ENCODE measurements around the gene TRAF2. TPM values are rescaled to one million over a fixed set of nuclear protein-coding genes. Genes with fewer than 3 reads are reported as not detected.

The TRAF2 gene
- total RNA-seq (10 to 100 TPM in 1 of 2 donors, 1 to 10 TPM in 1; 7.5 to 14.9 TPM), polyA plus RNA-seq (1 to 10 TPM; 4.7 to 6.1 TPM)

GRCh38 chr9:136885950-136886578 lies at the start of gene TRAF2:
TRAF2 (plus strand) TSS chr9:136886516; CDS start chr9:136898741, 12,225 bp downstream.
- peaks cover 0 to 1% (median 0%) of the 10 kb centered on the region in 4 donors for H3K36me3 ChIP-seq (ENCODE audit: control insufficient read depth in 4 of 4, insufficient read depth in 3 of 4, low read depth in 1 of 4, low read length in 3 of 4)
- no peaks in the 10 kb centered on the region for H3K27me3 ChIP-seq (ENCODE audit: control insufficient read depth in 4 of 4, insufficient read depth in 4 of 4, low read length in 3 of 4)
- peak within 1 kb of the TSS; percentile 90 to 94 for H3K27ac ChIP-seq (ENCODE audit: low read depth in 1 of 2, low read length in 2 of 2)
- TF ChIP-seq RAD21 (IDR thresholded peaks at IDR 0.05) (no peak), SP1 (IDR thresholded peaks at IDR 0.05) (peak; percentile 100), FOXA1 (IDR thresholded peaks at IDR 0.05) (no peak), GABPA (IDR thresholded peaks at IDR 0.05 in 1 of 2, conservative IDR thresholded peaks at IDR 0.05 in 1 of 2) (peak in 1 of 2 donors; percentile 46), REST (IDR thresholded peaks at IDR 0.05) (no peak)
- H3K4me1 ChIP-seq (ENCODE audit: control insufficient read depth in 4 of 4, insufficient read depth in 4 of 4, low read length in 3 of 4) = peaks cover 16 to 36% (median 27%) of the 10 kb centered on the region in 4 donors
- no peaks in the 10 kb centered on the region for H3K9me3 ChIP-seq (ENCODE audit: control insufficient read depth in 4 of 4, low read length in 3 of 4)
- WGBS = under 1% methylated on average over 88 of the region's 88 CpGs
- DNase-seq (ENCODE audit: low spot score) = peak; percentile 99
- peak within 1 kb of the TSS; percentile 63 to 91 (median 76) for H3K4me3 ChIP-seq (ENCODE audit: low read depth in 1 of 3, low read length in 3 of 3)
- H3K9ac ChIP-seq (ENCODE audit: low read depth in 1 of 2, low read length in 2 of 2) = peak within 1 kb of the TSS; percentile 63 to 92

- no peak overlapping the region for H3K27ac ChIP-seq (ENCODE audit: low read depth in 1 of 2, low read length in 2 of 2)
- no peak overlapping the region for H3K9ac ChIP-seq (ENCODE audit: low read depth in 1 of 2, low read length in 2 of 2)
- peaks cover 12 to 20% (median 18%) of the 10 kb centered on the region in 4 donors for H3K4me1 ChIP-seq (ENCODE audit: control insufficient read depth in 4 of 4, insufficient read depth in 4 of 4, low read length in 3 of 4)
- no peaks in the 10 kb centered on the region for H3K27me3 ChIP-seq (ENCODE audit: control insufficient read depth in 4 of 4, insufficient read depth in 4 of 4, low read length in 3 of 4)
- DNase-seq (ENCODE audit: low spot score) = no peak
- TF ChIP-seq GABPA (IDR thresholded peaks at IDR 0.05 in 1 of 2, conservative IDR thresholded peaks at IDR 0.05 in 1 of 2) (no peak), SP1 (IDR thresholded peaks at IDR 0.05) (no peak), EGR1 (IDR thresholded peaks at IDR 0.05; ENCODE audit: low read depth in 2 of 2) (no peak), ATF3 (IDR thresholded peaks at IDR 0.05) (no peak), JUND (IDR thresholded peaks at IDR 0.05) (no peak), NR2F2 (IDR thresholded peaks at IDR 0.05) (no peak), FOXA1 (IDR thresholded peaks at IDR 0.05) (no peak), RXRA (IDR thresholded peaks at IDR 0.05) (no peak), YY1 (IDR thresholded peaks at IDR 0.05) (no peak), RAD21 (IDR thresholded peaks at IDR 0.05) (no peak), HNF4A (conservative IDR thresholded peaks at IDR 0.05) (no peak), TAF1 (conservative IDR thresholded peaks at IDR 0.05) (no peak), CTCF (IDR thresholded peaks at IDR 0.05; ENCODE audit: low read depth, low read length, missing input control) (no peak), REST (IDR thresholded peaks at IDR 0.05) (no peak), HNF4G (IDR thresholded peaks at IDR 0.05) (no peak), FOXA2 (IDR thresholded peaks at IDR 0.05) (no peak)
- TF ChIP-seq, protein P1, sequence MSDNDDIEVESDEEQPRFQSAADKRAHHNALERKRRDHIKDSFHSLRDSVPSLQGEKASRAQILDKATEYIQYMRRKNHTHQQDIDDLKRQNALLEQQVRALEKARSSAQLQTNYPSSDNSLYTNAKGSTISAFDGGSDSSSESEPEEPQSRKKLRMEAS (IDR thresholded peaks at IDR 0.05) = no peak
- TF ChIP-seq, protein P2, sequence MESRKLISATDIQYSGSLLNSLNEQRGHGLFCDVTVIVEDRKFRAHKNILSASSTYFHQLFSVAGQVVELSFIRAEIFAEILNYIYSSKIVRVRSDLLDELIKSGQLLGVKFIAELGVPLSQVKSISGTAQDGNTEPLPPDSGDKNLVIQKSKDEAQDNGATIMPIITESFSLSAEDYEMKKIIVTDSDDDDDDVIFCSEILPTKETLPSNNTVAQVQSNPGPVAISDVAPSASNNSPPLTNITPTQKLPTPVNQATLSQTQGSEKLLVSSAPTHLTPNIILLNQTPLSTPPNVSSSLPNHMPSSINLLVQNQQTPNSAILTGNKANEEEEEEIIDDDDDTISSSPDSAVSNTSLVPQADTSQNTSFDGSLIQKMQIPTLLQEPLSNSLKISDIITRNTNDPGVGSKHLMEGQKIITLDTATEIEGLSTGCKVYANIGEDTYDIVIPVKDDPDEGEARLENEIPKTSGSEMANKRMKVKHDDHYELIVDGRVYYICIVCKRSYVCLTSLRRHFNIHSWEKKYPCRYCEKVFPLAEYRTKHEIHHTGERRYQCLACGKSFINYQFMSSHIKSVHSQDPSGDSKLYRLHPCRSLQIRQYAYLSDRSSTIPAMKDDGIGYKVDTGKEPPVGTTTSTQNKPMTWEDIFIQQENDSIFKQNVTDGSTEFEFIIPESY (IDR thresholded peaks at IDR 0.05) = no peak
- 91% methylated on average over 27 of the region's 27 CpGs for WGBS
- H3K4me3 ChIP-seq (ENCODE audit: low read depth in 1 of 3, low read length in 3 of 3) = no peak overlapping the region
- no peaks in the 10 kb centered on the region for H3K9me3 ChIP-seq (ENCODE audit: control insufficient read depth in 4 of 4, low read length in 3 of 4)
- peaks cover 5 to 16% (median 12%) of the 10 kb centered on the region in 4 donors for H3K36me3 ChIP-seq (ENCODE audit: control insufficient read depth in 4 of 4, insufficient read depth in 3 of 4, low read depth in 1 of 4, low read length in 3 of 4)
Observed at GRCh38 chr9:136837146-136837855, 49.0 kb upstream of the TRAF2 start.
